MM.1S (cell line): ENCODE data around the gene AP1B1.

ENCODE experiments used
- EZH2 ChIP-seq: fragments of 300-600 bp; sonication (generic); optimal IDR thresholded peaks from 2 replicates; pipeline ENCODE3; 2017; ENCODE audit warnings: low read depth, mild to moderate bottlenecking, antibody characterized with exemption, low read length, mixed read lengths
- EZH2phosphoT487 ChIP-seq: fragments of 300-600 bp; sonication (generic); IDR thresholded peaks from 2 replicates; pipeline ENCODE4 v1.6.1; 2018; ENCODE audit warnings: antibody characterized with exemption, low read length
- TF ChIP-seq, protein P1 (sequence below): fragments of 300-600 bp; sonication (generic); IDR thresholded peaks from 2 replicates; pipeline ENCODE4 v1.5.1; 2016; ENCODE audit warnings: antibody characterized with exemption, low read length, mixed read lengths

DNA sequence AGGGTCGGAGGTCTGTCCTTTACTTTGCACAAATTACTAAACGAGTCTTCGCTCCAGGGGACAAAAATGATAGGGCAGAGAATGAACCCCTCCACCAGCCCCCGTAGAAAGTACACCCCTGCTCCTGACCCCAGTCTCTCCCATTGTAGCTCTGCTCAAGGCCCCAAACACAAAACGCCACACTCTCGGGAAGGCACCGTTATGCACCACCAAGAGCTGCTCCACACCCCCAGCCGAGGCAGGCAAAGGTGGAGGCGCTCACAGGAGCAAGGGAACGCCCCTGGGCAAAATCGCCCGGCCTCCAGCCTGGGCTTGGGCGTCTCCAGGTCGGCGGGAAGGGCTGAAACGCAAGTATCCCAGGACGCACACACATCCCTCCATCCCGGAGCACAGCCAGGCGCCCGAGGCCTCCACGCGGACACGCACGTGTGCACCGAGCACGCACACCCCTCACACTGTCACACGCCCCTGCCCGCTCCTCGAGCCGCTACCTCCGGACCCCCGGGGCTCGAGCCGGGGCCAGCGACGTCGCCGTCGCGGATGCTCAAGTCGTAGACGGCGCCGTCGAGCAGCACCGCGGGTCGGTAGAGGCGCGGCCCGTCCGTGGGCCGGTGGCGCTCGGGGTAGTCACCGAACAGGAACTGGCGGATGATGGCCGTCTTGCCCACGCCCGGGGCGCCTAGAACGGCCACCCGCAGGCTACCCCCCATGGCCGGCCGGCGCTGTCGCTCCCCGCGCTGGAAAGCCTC is 73.7 kb downstream of the AP1B1 start:
- TF ChIP-seq, protein P1, sequence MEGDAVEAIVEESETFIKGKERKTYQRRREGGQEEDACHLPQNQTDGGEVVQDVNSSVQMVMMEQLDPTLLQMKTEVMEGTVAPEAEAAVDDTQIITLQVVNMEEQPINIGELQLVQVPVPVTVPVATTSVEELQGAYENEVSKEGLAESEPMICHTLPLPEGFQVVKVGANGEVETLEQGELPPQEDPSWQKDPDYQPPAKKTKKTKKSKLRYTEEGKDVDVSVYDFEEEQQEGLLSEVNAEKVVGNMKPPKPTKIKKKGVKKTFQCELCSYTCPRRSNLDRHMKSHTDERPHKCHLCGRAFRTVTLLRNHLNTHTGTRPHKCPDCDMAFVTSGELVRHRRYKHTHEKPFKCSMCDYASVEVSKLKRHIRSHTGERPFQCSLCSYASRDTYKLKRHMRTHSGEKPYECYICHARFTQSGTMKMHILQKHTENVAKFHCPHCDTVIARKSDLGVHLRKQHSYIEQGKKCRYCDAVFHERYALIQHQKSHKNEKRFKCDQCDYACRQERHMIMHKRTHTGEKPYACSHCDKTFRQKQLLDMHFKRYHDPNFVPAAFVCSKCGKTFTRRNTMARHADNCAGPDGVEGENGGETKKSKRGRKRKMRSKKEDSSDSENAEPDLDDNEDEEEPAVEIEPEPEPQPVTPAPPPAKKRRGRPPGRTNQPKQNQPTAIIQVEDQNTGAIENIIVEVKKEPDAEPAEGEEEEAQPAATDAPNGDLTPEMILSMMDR = no peak
- no peak for TF ChIP-seq EZH2phosphoT487
- TF ChIP-seq EZH2 = no peak
